LNCAP (cell line): Measurements from ENCODE around the gene NSMCE1.

ENCODE experiments used
- CTCF ChIP-seq: fragments of 450-650 bp; IDR thresholded peaks from 2 replicates; pipeline ENCODE4 v1.5.1; 2017; ENCODE audit warnings: mild to moderate bottlenecking

NSMCE1 gene

DNA sequence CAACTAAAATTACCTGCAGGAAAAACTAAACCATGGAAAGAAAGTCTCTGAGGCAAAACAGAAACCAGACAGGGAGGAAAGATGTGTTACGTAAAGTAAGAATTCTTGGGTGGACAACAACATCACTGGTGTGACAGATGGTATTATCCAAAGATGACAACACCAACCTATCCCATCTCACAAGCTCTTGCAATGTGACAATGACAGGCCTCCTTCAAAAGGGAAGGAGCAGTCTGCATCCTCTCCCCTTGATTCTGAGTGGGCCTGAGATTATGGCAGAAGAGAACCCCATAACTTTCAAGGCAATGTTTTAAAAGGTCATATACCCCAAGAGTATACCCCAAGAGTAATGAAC lies 82.8 kb downstream of the NSMCE1 start:
- TF ChIP-seq CTCF: no peak

DNA sequence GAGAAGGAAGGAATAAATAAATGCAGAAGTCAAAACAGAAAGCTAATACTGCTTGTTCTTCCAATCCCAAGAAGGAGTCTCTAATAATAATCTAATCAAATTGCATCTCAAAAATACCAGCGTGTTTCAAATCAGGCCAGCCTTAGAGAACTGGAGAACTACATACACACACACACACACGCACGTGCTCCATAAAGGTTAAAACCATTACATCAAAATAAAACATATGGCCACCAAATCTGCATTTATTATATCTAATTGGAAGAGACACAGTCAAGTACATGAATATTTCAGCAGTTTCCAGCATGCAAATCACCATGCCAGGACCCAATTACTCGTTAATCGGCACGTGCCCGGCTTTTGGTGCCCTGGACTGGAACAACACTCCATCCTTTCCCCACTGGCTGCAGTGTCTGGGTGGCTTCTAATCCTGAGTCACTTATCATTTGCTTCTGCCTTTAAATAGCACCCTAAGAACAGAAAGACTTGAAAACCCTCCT lies 85.6 kb downstream of the NSMCE1 start:
- TF ChIP-seq CTCF: no peak

DNA sequence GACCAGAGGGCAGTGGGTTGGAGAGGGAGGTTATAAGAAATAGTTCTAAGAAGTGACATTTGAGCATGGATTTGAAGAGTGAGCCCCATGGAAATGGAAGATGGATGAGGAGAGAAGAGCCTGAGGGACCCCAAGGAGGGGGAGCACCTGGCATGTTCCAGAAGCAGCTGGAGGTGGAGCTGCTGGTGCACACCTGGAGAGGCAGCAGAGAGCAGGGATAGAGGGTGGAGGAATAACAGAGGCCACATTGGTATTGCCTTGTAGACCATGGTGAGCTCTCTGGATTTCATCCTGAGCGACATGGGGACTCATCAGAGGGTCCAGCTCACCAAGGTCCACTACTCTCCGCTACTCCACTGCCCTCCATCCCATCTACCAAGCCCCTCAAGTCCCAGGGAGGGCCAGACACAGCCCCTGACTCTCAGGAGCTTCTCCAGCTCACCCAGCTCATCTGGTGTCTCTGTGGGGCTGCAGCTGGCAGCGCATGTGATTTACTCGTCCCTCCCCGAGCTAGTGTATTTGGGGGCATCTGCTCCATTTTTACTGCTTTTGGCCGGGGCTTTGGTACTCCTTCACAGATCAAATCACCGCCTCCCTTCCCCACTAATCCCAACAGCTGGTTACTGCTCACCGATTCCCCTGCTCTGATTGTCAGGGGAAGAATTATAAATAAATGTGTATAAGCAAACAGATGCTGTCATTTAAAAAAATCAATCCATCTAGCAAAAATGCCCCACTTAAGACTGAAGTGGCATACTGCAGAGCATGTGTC lies 87.4 kb downstream of the NSMCE1 start:
- TF ChIP-seq CTCF: no peak

- TF ChIP-seq CTCF: peak; percentile 94
These were observed 89.0 kb downstream of the NSMCE1 start for GRCh38 chr16:27179500-27180072.

- TF ChIP-seq CTCF: no peak
These were observed 91.4 kb downstream of the NSMCE1 start for GRCh38 chr16:27177031-27177774.

DNA sequence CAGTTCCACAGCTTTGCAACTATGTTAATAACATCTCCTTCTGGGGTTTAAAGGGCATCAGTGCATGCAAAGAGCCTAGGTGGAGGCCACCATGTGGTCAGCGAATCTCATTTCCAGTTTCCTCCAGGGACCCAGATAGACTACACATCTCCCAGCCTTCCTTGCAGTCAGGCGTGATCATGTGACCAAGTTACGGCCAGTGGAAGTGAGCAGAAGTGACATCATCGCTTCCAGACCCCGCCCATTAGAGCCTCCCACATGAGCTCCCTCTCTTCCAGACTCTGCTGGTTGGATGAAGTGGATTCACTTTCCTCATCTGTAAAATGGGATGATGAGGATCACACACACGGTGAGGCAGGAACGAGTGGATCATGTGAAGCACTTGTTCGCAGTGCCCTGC lies 92.7 kb downstream of the NSMCE1 start:
- TF ChIP-seq CTCF: no peak
